GM12878 (cell line): ENCODE results near the gene SORL1. TPM values are rescaled to one million over a fixed set of nuclear protein-coding genes. Genes with fewer than 3 reads are reported as not detected.

Source experiments
- ATAC-seq: fragments of 200-7000 bp; cut with Tn5 transposase; 3 replicates; pipeline ENCODE4 v1.9.1; 2020; ENCODE audit warnings: mild to moderate bottlenecking, moderate library complexity
- BruUV-seq: library from RNA; stranded (reverse); fragments of 400-500 nt; replicated peaks from 2 replicates; lab custom pipeline; 2021; lab: Mats Ljungman, UMichigan
- CTCF ChIA-PET: fragments of 300-600 bp; sonication (Branson Sonifier 250); formaldehyde crosslinking; extraction: SDS; loops from one replicate; lab custom pipeline; 2021; ENCODE audit warnings: inconsistent platforms; lab: Yijun Ruan, JAX
- POLR2A ChIA-PET: fragments of 350-600 bp; formaldehyde crosslinking; extraction: SDS; loops from one replicate; lab custom pipeline; 2021; ENCODE audit warnings: inconsistent platforms; lab: Charles Lee
- RAD21 ChIA-PET: fragments of 300-600 bp; sonication (Branson Sonifier 250); formaldehyde crosslinking; loops from one replicate; lab custom pipeline; 2023; ENCODE audit warnings: antibody characterized with exemption; ENCODE audit not compliant: unreplicated experiment; lab: Charles Lee
- SMC1A ChIA-PET: fragments of 300-600 bp; sonication (Branson Sonifier 250); formaldehyde crosslinking; loops from one replicate; lab custom pipeline; 2023; ENCODE audit not compliant: unreplicated experiment, uncharacterized antibody; lab: Charles Lee
- DNase-seq: peaks from one replicate; pipeline ENCODE4 v3.0.0-alpha.2; 2011; ENCODE audit warnings: low read depth, low spot score
- FAIRE-seq: peaks from 3 replicates; lab custom pipeline; 2011; peaks lifted over from hg19 to GRCh38; lab: Jason Lieb, UNC
- H2AFZ ChIP-seq: 2 replicates; pipeline ENCODE4 v1.6.0; 2011; ENCODE audit warnings: low read depth, low read length, control low read depth; ENCODE audit not compliant: control insufficient read depth
- H3K27ac ChIP-seq: 2 replicates; pipeline ENCODE4 v1.5.1; 2011; ENCODE audit warnings: control low read depth; ENCODE audit not compliant: control insufficient read depth, insufficient read depth
- H3K27me3 ChIP-seq, 2 experiments: replicated peaks in 1 of 2; 2 replicates each; pipeline versions ENCODE4 v1.6.0 to v1.6.1; 2011; ENCODE audit warnings: low read length in 1 of 2; ENCODE audit not compliant: control insufficient read depth in 2 of 2, insufficient read depth in 2 of 2
- H3K36me3 ChIP-seq, 2 experiments: 2 replicates each; pipeline ENCODE4 v1.5.1; 2011; ENCODE audit warnings: low read length in 1 of 2; ENCODE audit not compliant: control insufficient read depth in 2 of 2, insufficient read depth in 2 of 2
- H3K4me1 ChIP-seq: 2 replicates; pipeline ENCODE4 v1.6.1; 2011; ENCODE audit warnings: mild to moderate bottlenecking, low read length, moderate library complexity, mixed read lengths; ENCODE audit not compliant: control insufficient read depth, insufficient read depth
- H3K4me2 ChIP-seq: 2 replicates; pipeline ENCODE4 v1.6.0; 2011; ENCODE audit warnings: control low read depth; ENCODE audit not compliant: control insufficient read depth, insufficient read depth
- H3K4me3 ChIP-seq: fragments of 200-600 bp; sonication (generic); 2 replicates; pipeline ENCODE4 v1.5.1; 2016
- H3K79me2 ChIP-seq: 2 replicates; pipeline ENCODE4 v1.6.0; 2011; ENCODE audit warnings: low read length; ENCODE audit not compliant: control insufficient read depth, insufficient read depth
- H3K9ac ChIP-seq: 2 replicates; pipeline ENCODE4 v1.8.0; 2011; ENCODE audit warnings: low read length, control low read depth, mixed read lengths; ENCODE audit not compliant: control insufficient read depth, insufficient read depth
- H3K9me3 ChIP-seq: replicated peaks from 3 replicates; pipeline ENCODE4 v1.5.1; 2011; ENCODE audit warnings: mild to moderate bottlenecking, low read length; ENCODE audit not compliant: control insufficient read depth, insufficient read depth
- H4K20me1 ChIP-seq: 2 replicates; pipeline ENCODE4 v1.6.0; 2011; ENCODE audit not compliant: control insufficient read depth, insufficient read depth
- BRCA1 ChIP-seq: IDR thresholded peaks from 2 replicates; pipeline ENCODE4 v1.6.1; 2011; ENCODE audit warnings: low read depth, low read length, improper control_type of control experiment
- CUX1 ChIP-seq: IDR thresholded peaks from 2 replicates; pipeline ENCODE4 v1.6.1; 2012; ENCODE audit warnings: improper control_type of control experiment, low read depth, low read length; ENCODE audit not compliant: insufficient replicate concordance
- SMC3 ChIP-seq: IDR thresholded peaks from 2 replicates; pipeline ENCODE4 v1.6.1; 2011; ENCODE audit warnings: low read length, improper control_type of control experiment, borderline replicate concordance
- SPI1 ChIP-seq: IDR thresholded peaks from 2 replicates; pipeline ENCODE4 v1.6.1; 2011; ENCODE audit warnings: low read depth, mild to moderate bottlenecking, low read length, moderate library complexity, borderline replicate concordance; ENCODE audit not compliant: insufficient read depth
- ZBTB33 ChIP-seq: fragments of 450-650 bp; IDR thresholded peaks from 2 replicates; pipeline ENCODE4 v1.6.1; 2017; ENCODE audit warnings: mild to moderate bottlenecking
- ZNF687 ChIP-seq: fragments of 450-650 bp; IDR thresholded peaks from 2 replicates; pipeline ENCODE4 v1.6.1; 2017; ENCODE audit warnings: mild to moderate bottlenecking, moderate library complexity
- WGBS: methylation state at CpG from one replicate; pipeline ENCODE4 v1.1.6; 2016; ENCODE audit warnings: low lambda C conversion rate; ENCODE audit not compliant: insufficient replicate concordance, insufficient coverage; ENCODE audit errors: missing lambda C conversion rate; 5-methylcytosine and 5-hydroxymethylcytosine counted together
- in situ Hi-C: fragments of 300-500 bp; cut with MboI; formaldehyde crosslinking; loops from 9 replicates; pipeline ENCODE4 v1.14.3; 2018; ENCODE audit warnings: mixed read lengths
- intact Hi-C: fragments of 100-400 bp; cut with micrococcal nuclease; formaldehyde crosslinking; loops from one replicate; pipeline ENCODE4 v1.14.2; 2022; ENCODE audit not compliant: unreplicated experiment
- polyA plus RNA-seq, 11 experiments: library from polyadenylated mRNA; depleted of rRNA in 4 of 11; unstranded in 6 of 11; stranded (reverse) in 5 of 11; fragments of >200 nt; fragmentation: Nextera tagmentation in 4 of 11; fragmentation: Illumina TruSeq in 1 of 11; extraction: Ambion mirVana in 4 of 11; extraction: Trizol in 1 of 11; gene quantifications; 1 replicate in 1 of 11; 2 replicates in 10 of 11; pipeline versions ENCODE4 v1.2.1 to v1.2.3, GENCODE V29; 2011 to 2016; ENCODE audit warnings: inconsistent platforms in 2 of 11, missing spikeins in 2 of 11, low read depth in 1 of 11
- total RNA-seq, 4 experiments: library from RNA; depleted of rRNA in 3 of 4; stranded (reverse); fragments of >200 nt in 3 of 4; fragmentation: Illumina TruSeq in 1 of 4; extraction: Trizol in 1 of 4; gene quantifications; 2 replicates each; pipeline versions ENCODE4 v1.2.1 to v1.2.3, GENCODE V29; 2013 to 2021

The SORL1 gene
- total and polyA plus RNA-seq, 10 of the 15 experiments (the other 5 are each of a cell fraction or from before 2014, with no cell fraction given) = 20.2 to 107 (median 59.9) TPM

- peaks cover 3% of the 10 kb centered on the region for H3K79me2 ChIP-seq
Measured at GRCh38 chr11:121523581-121524232, 71.6 kb downstream of the SORL1 start.

More at GRCh38 chr11:121523581-121524232, 71.6 kb downstream of the SORL1 start:
- no peak overlapping the region for H3K27ac ChIP-seq
- SMC1A ChIA-PET = no interaction called here
- H3K9ac ChIP-seq = no peak overlapping the region
- no peak for TF ChIP-seq SMC3
- no peak for TF ChIP-seq SPI1
- no peak for TF ChIP-seq ZBTB33
- no peak for TF ChIP-seq BRCA1
- TF ChIP-seq CUX1 = no peak
- TF ChIP-seq ZNF687 = no peak
- TF ChIP-seq, all 136 proteins: peak for 0
- ChIA-PET RAD21 (interaction anchor here (0.8 kb wide), 1 partner anchor 77 kb away, joined by 4 read pairs; no protein-coding TSS in a partner anchor), POLR2A (no interaction called here), CTCF (no interaction called here)
- no peak overlapping the region for H2AFZ ChIP-seq
- DNase-seq (no peak), FAIRE-seq (no peak), ATAC-seq (no peak)
- H3K9me3 ChIP-seq = peaks cover 22% of the 10 kb centered on the region
- H3K27me3 ChIP-seq = no peaks in the 10 kb centered on the region
- H3K4me3 ChIP-seq = no peak overlapping the region
- no peaks in the 10 kb centered on the region for H4K20me1 ChIP-seq
- peaks cover 22% of the 10 kb centered on the region for H3K4me1 ChIP-seq
- H3K4me2 ChIP-seq = no peak overlapping the region
- no TSS peak for BruUV-seq
- 97% methylated on average over 13 of the region's 13 CpGs for WGBS
- intact Hi-C loops = no loop called here
- in situ Hi-C loops = no loop called here
- peaks cover 23 to 33% of the 10 kb centered on the region in 2 experiments; a peak in 3 of 4 replicates for H3K36me3 ChIP-seq
